ENCODE results near the gene CARNS1. TPM values are rescaled to one million over a fixed set of nuclear protein-coding genes. Genes with fewer than 3 reads are reported as not detected.

The CARNS1 gene
- total and polyA plus RNA-seq, 4 donors: 0.05 to 0.19 (median 0.10) TPM

DNA sequence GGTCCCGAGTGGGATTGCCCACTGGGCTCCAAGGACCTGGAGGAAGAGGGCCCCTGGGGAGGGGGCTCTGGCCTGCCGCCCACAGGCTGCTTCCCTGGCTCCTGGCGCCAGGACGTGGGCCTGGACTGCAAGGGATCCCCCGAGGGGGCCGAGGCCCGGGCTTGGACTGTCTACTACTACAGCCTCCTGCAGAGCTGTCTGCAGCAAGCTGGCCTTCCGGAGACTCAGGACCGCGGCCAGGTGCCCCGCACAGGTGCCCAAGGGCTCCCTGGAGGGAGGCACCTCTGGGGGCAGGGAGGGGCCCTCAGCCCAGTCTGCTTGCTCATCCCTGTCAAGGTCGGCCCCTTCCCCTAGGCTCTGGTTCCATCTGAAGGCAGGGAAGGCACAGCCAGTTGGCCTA, 1.9 kb downstream of the CARNS1 start:
- TF ChIP-seq, protein P1, sequence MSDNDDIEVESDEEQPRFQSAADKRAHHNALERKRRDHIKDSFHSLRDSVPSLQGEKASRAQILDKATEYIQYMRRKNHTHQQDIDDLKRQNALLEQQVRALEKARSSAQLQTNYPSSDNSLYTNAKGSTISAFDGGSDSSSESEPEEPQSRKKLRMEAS (IDR thresholded peaks at IDR 0.05): no peak
- no peak for TF ChIP-seq RXRA (IDR thresholded peaks at IDR 0.05)
- TF ChIP-seq, protein P2, sequence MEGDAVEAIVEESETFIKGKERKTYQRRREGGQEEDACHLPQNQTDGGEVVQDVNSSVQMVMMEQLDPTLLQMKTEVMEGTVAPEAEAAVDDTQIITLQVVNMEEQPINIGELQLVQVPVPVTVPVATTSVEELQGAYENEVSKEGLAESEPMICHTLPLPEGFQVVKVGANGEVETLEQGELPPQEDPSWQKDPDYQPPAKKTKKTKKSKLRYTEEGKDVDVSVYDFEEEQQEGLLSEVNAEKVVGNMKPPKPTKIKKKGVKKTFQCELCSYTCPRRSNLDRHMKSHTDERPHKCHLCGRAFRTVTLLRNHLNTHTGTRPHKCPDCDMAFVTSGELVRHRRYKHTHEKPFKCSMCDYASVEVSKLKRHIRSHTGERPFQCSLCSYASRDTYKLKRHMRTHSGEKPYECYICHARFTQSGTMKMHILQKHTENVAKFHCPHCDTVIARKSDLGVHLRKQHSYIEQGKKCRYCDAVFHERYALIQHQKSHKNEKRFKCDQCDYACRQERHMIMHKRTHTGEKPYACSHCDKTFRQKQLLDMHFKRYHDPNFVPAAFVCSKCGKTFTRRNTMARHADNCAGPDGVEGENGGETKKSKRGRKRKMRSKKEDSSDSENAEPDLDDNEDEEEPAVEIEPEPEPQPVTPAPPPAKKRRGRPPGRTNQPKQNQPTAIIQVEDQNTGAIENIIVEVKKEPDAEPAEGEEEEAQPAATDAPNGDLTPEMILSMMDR (IDR thresholded peaks at IDR 0.05; ENCODE audit: low read depth, low read length, missing input control): no peak
- TF ChIP-seq JUND (IDR thresholded peaks at IDR 0.05): no peak
- no peak for TF ChIP-seq FOXA2 (IDR thresholded peaks at IDR 0.05)
- TF ChIP-seq HNF4A (conservative IDR thresholded peaks at IDR 0.05): no peak
- TF ChIP-seq RAD21 (IDR thresholded peaks at IDR 0.05): no peak
- TF ChIP-seq NR2F2 (IDR thresholded peaks at IDR 0.05): no peak
- TF ChIP-seq SP1 (IDR thresholded peaks at IDR 0.05): no peak
- no peak for DNase-seq (ENCODE audit: low spot score)
- WGBS: 92% methylated on average over 12 of the region's 12 CpGs
- H3K9ac ChIP-seq (ENCODE audit: low read depth in 1 of 2, low read length in 2 of 2): no peak overlapping the region
- no peaks in the 10 kb centered on the region for H3K27me3 ChIP-seq (ENCODE audit: control insufficient read depth in 4 of 4, insufficient read depth in 4 of 4, low read length in 3 of 4)
- H3K4me3 ChIP-seq (ENCODE audit: low read depth in 1 of 3, low read length in 3 of 3): no peak overlapping the region
- H3K27ac ChIP-seq (ENCODE audit: low read depth in 1 of 2, low read length in 2 of 2): no peak overlapping the region
- H3K4me1 ChIP-seq (ENCODE audit: control insufficient read depth in 4 of 4, insufficient read depth in 4 of 4, low read length in 3 of 4): peaks cover 21 to 38% (median 28%) of the 10 kb centered on the region in 4 donors
- H3K9me3 ChIP-seq (ENCODE audit: control insufficient read depth in 4 of 4, low read length in 3 of 4): no peaks in the 10 kb centered on the region
- H3K36me3 ChIP-seq (ENCODE audit: control insufficient read depth in 4 of 4, insufficient read depth in 3 of 4, low read depth in 1 of 4, low read length in 3 of 4): no peaks in the 10 kb centered on the region

DNA sequence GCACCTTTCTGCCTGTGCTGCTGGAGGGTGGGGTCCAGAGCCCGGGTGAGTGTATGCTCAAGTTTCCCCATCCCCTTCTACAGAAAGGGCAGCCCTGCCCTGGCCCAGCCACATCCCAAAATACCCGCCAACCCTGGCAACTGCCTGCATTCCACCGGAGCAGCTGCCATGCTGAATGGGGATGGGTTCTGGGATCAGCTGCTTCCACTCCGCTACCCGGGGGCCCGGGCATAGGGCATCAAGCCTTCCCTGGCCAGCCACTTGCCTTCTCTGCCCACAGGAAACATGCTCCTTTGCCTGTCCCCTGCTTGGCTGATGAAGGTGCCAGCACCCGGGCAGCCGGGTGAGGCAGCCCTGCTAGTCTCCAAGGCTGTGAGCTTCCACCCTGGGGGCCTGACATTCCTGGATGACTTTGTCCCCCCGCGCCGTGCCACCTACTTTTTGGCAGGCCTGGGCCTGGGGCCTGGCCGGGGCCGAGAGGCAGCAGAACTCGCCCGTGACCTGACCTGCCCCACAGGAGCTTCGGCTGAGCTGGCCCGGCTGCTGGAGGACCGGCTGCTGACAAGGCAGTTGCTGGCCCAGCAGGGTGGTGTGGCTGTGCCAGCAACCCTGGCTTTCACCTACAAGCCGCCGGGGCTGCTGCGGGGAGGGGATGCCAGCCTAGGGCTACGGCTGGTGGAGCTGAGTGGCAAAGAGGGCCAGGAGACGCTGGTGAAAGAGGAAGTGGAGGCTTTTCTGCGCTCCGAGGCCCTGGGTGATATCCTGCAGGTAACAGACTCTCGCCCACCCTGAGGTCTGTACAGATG, 3.2 kb downstream of the CARNS1 start:
- 46% methylated on average over 26 of the region's 26 CpGs for WGBS
- peak overlapping the region; percentile 23 to 28 for H3K27ac ChIP-seq (ENCODE audit: low read depth in 1 of 2, low read length in 2 of 2)
- no peaks in the 10 kb centered on the region for H3K9me3 ChIP-seq (ENCODE audit: control insufficient read depth in 4 of 4, low read length in 3 of 4)
- H3K27me3 ChIP-seq (ENCODE audit: control insufficient read depth in 4 of 4, insufficient read depth in 4 of 4, low read length in 3 of 4): no peaks in the 10 kb centered on the region
- H3K9ac ChIP-seq (ENCODE audit: low read depth in 1 of 2, low read length in 2 of 2): peak overlapping the region in 1 of 2 donors; percentile 27
- H3K4me3 ChIP-seq (ENCODE audit: low read depth in 1 of 3, low read length in 3 of 3): no peak overlapping the region
- no peak for TF ChIP-seq FOXA2 (IDR thresholded peaks at IDR 0.05)
- peak; percentile 12 to 46 for TF ChIP-seq RXRA (IDR thresholded peaks at IDR 0.05)
- peaks cover 21 to 38% (median 28%) of the 10 kb centered on the region in 4 donors for H3K4me1 ChIP-seq (ENCODE audit: control insufficient read depth in 4 of 4, insufficient read depth in 4 of 4, low read length in 3 of 4)
- no peak for DNase-seq (ENCODE audit: low spot score)
- no peaks in the 10 kb centered on the region for H3K36me3 ChIP-seq (ENCODE audit: control insufficient read depth in 4 of 4, insufficient read depth in 3 of 4, low read depth in 1 of 4, low read length in 3 of 4)

DNA sequence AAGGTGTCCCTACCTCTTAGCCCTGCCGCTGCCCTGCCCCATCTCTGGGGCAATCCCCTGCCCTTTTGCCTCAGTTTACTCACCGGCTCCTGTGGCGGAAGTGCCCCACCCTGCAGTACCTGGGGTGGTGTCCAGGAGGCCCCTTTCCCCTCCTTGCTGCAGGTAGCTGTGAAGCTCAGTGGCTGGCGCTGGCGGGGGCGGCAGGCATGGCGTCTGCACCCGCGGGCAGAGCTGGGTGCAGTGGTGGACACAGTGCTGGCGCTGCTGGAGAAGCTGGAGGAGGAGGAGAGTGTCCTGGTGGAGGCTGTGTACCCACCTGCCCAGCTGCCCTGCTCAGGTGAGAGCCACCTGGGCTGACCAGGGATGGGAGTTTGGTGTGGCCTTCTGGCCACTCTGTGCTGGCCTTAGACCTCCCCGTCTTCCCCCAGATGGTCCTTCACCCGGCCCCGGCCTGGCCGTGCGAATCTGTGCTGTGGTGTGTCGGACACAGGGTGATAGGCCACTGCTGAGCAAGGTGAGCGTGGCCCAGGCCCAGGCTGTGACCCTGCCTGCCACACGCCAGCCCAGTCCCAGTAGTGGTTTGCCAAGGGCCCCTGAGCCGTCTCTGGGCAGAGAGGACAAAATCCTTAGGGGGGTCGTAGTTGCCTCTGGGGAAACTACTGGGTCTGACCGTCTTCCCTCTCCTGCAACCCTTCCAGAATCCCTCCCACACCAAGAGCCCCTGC, 4.0 kb downstream of the CARNS1 start:
- DNase-seq (ENCODE audit: low spot score): no peak
- Histone ChIP-seq H3K27ac (ENCODE audit: low read depth in 1 of 2, low read length in 2 of 2) (peak overlapping the region in 1 of 2 donors; percentile 23), H3K27me3 (ENCODE audit: control insufficient read depth in 4 of 4, insufficient read depth in 4 of 4, low read length in 3 of 4) (no peaks in the 10 kb centered on the region), H3K36me3 (ENCODE audit: control insufficient read depth in 4 of 4, insufficient read depth in 3 of 4, low read depth in 1 of 4, low read length in 3 of 4) (no peaks in the 10 kb centered on the region), H3K4me3 (ENCODE audit: low read depth in 1 of 3, low read length in 3 of 3) (no peak overlapping the region), H3K9me3 (ENCODE audit: control insufficient read depth in 4 of 4, low read length in 3 of 4) (no peaks in the 10 kb centered on the region), H3K9ac (ENCODE audit: low read depth in 1 of 2, low read length in 2 of 2) (no peak overlapping the region), H3K4me1 (ENCODE audit: control insufficient read depth in 4 of 4, insufficient read depth in 4 of 4, low read length in 3 of 4) (peaks cover 21 to 38% (median 28%) of the 10 kb centered on the region in 4 donors)
- TF ChIP-seq TAF1 (conservative IDR thresholded peaks at IDR 0.05): no peak
- no peak for TF ChIP-seq GABPA (IDR thresholded peaks at IDR 0.05 in 1 of 2, conservative IDR thresholded peaks at IDR 0.05 in 1 of 2)
- TF ChIP-seq, protein P2 (IDR thresholded peaks at IDR 0.05; ENCODE audit: low read depth, low read length, missing input control): no peak
- TF ChIP-seq EGR1 (IDR thresholded peaks at IDR 0.05; ENCODE audit: low read depth in 2 of 2): no peak
- no peak for TF ChIP-seq YY1 (IDR thresholded peaks at IDR 0.05)
- TF ChIP-seq, protein P3, sequence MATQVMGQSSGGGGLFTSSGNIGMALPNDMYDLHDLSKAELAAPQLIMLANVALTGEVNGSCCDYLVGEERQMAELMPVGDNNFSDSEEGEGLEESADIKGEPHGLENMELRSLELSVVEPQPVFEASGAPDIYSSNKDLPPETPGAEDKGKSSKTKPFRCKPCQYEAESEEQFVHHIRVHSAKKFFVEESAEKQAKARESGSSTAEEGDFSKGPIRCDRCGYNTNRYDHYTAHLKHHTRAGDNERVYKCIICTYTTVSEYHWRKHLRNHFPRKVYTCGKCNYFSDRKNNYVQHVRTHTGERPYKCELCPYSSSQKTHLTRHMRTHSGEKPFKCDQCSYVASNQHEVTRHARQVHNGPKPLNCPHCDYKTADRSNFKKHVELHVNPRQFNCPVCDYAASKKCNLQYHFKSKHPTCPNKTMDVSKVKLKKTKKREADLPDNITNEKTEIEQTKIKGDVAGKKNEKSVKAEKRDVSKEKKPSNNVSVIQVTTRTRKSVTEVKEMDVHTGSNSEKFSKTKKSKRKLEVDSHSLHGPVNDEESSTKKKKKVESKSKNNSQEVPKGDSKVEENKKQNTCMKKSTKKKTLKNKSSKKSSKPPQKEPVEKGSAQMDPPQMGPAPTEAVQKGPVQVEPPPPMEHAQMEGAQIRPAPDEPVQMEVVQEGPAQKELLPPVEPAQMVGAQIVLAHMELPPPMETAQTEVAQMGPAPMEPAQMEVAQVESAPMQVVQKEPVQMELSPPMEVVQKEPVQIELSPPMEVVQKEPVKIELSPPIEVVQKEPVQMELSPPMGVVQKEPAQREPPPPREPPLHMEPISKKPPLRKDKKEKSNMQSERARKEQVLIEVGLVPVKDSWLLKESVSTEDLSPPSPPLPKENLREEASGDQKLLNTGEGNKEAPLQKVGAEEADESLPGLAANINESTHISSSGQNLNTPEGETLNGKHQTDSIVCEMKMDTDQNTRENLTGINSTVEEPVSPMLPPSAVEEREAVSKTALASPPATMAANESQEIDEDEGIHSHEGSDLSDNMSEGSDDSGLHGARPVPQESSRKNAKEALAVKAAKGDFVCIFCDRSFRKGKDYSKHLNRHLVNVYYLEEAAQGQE (IDR thresholded peaks at IDR 0.05): no peak
- no peak for TF ChIP-seq HNF4A (conservative IDR thresholded peaks at IDR 0.05)
- no peak for TF ChIP-seq RXRA (IDR thresholded peaks at IDR 0.05)
- TF ChIP-seq NR2F2 (IDR thresholded peaks at IDR 0.05): no peak
- 94% methylated on average over 21 of the region's 21 CpGs for WGBS

Data from liver (tissue), 9 donors.